A549 treated with RU486 at 1 μM for 4 hours (cell line): ENCODE results near the gene ADIRF. TPM values are rescaled to one million over a fixed set of nuclear protein-coding genes. Genes with fewer than 3 reads are reported as not detected.

ENCODE experiments used
- total RNA-seq: library from RNA; stranded (reverse); fragments of 200-300 nt; extraction: Qiagen RNA extraction; gene quantifications from 5 replicates; pipeline ENCODE4 v1.2.3, GENCODE V29; 2022; ENCODE audit warnings: low read depth

ADIRF gene
- 0.21 TPM in 1 of 5 replicates, not detected in the others for total RNA-seq

DNA sequence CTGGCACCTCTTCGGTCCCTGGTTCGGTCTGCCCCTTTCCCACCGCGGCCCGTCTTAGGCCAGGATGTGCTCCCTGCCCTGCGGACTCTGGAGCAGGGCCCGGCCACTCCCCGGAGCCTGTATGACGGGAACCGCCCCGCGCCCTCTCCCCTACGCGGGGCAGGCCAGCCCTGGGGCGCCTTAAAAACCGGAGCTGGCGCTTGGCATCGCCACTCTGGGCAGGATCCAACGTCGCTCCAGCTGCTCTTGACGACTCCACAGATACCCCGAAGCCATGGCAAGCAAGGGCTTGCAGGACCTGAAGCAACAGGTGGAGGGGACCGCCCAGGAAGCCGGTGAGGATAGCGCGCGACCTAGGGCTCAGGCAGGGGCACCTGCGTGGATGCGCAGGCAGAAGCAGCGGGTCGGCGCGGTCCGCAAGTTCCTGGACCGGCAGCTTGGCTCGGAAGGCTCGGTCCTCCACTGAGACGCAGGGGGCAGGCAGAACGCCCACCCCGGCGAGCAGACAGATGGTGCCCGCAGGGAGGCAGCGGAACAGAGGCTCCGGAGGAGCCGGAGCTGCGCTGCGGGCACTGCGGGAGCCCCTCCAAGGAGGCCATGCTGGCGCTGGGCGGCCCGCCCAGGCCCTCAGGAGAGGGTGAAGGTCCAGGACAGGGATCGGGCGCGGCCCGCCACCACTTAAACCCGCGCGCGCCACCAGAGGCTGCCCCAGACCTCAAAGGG is at the start of gene ADIRF:
Gene ADIRF, plus strand, starts transcription at position 212 of the 723 bp plus-strand sequence. Its CDS starts 63 bp downstream, at position 275.

DNA sequence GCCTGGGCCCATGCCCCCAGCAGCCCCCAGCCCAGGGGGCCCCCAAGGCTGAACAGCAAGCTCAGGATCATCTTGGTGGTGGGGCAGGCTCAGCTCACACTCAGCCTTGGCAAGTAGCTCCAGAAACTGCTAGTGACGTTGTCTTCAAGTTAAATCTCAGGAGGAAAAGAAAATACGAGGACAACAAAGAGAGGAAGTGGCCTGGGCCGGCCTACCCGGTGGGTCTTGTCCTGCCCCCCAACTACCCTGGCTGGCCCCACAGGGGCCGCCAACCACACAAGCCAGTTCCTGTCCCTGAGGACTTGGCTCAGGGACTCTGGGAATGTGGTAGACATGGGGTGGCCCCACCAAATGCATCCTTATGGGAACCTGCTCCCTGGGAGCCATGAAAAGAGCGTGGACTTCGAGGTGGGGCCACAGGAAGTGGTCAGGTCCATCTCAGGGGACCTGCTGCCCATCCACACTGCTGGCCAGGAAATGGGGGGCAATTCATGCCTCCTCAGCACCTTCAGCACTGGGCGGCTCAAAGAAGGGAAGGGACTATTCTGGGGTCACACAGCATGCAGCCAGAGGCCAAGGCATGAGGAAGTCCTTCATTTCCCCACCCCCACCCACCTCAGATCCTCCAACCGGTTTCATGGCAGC is 10.7 kb upstream of the ADIRF start, which contains the start of gene MMRN2:
Gene MMRN2, minus strand, starts transcription at position 145 of the 645 bp plus-strand sequence. Its CDS starts 74 bp downstream, at position 71.

DNA sequence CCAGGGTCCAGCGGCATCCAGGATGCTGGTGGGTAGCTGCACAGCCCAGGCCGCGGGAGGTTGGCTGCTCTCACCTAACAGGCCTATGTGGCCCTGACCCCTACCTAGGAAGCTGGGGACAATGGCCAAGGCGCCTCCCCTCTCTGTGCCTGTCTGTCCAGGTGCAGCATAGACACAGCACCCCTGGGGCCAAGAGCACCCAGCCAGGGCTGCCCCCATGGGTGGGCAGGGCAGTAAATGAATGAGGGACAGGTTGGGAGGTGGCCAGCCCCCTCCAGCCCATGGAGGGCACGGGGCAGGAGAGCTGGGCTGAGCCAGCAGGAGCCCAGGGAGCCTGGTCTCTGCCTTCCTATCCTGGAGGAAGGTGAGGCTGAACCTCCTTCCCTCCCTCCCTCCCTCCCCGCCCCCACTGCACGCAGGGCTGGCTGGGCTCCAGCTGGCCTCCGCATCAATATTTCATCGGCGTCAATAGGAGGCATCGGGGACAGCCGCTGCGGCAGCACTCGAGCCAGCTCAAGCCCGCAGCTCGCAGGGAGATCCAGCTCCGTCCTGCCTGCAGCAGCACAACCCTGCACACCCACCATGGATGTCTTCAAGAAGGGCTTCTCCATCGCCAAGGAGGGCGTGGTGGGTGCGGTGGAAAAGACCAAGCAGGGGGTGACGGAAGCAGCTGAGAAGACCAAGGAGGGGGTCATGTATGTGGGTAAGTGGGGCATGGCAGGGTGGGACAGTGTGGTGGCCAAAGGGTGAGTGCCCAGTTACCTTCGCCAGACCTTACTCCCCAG is 10.0 kb upstream of the ADIRF start, which contains the start of gene SNCG:
Gene SNCG, plus strand, starts transcription at position 484 of the 785 bp plus-strand sequence. Its CDS starts 99 bp downstream, at position 583.

DNA sequence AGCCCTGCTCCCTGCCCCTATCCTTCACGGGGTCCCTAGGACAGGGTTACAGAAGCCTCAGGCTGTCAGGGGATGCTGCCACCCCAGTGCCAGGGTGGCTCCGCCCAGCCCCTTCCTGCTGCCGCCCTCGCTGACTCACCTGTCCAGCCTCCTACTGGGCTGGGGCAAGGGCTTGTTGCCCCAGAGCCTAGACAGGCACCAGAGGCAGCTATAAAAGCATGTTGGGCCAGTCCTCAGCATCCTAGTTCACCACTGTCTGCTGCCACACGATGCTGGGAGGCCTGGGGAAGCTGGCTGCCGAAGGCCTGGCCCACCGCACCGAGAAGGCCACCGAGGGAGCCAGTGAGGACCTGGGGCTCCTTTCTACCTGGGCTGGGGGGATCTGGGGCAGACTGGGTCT is 51.8 kb downstream of the ADIRF start, which contains the start of gene FAM25A:
Gene FAM25A, plus strand, starts transcription at position 239 of the 400 bp plus-strand sequence. Its CDS starts 31 bp downstream, at position 270.

Other genes starting within 250 kb of the ADIRF start
- 15.1 to 26.7 TPM (median 23.2 TPM) in 5 replicates for gene BMPR1A, start 211.9 kb upstream of the ADIRF start, total RNA-seq
- 0.79 to 1.2 TPM (median 1.00 TPM) in 5 replicates for gene MMRN2, start 10.9 kb upstream of the ADIRF start, total RNA-seq
- 9.3 to 15.3 TPM (median 13.4 TPM) in 5 replicates for gene SNCG, start 9.9 kb upstream of the ADIRF start, total RNA-seq
- gene FAM25A, start 51.8 kb downstream of the ADIRF start, total RNA-seq: not detected in 5 replicates
- 78.8 to 101 TPM (median 96.9 TPM) in 5 replicates for gene GLUD1, start 126.4 kb downstream of the ADIRF start, total RNA-seq
- gene SHLD2, start 126.7 kb downstream of the ADIRF start, total RNA-seq: 12.6 to 27.7 TPM (median 24.5 TPM) in 5 replicates